ENCODE measurements around the gene NBAS.

DNA sequence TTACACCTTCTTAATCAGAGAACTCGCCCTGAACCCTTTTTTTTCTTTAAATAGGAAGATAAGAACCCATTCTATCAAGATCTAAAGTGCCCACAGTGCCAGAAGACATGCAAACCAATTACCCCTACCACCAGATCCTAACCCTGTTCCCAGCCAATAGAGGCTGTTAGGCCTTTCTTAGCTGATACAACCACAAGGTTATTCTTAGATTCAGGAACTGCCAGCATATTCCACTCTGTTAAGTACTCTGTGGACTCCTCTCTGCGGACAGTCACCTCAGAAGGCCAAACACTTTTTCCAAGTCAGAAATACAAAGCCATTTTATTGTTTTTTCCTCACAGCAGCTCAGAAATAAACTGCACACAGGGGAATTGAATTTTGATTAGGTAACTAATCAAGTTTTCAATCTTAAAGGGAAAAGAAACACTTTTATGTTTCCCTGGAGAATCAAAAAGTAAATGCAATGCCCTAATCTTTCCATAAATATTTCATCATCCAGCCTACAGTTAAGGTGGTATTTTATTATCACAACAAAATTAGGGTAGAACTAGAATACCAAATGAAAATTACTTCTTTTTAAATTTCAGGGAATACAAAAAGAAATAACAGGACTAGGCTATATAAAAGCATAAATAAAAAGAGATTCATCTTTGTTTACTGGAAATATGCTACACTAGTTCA lies 111.4 kb downstream of the NBAS start:
- no peak for TF ChIP-seq EZH2 (IDR thresholded peaks at IDR 0.05; ENCODE audit: borderline replicate concordance, low read length)
- TF ChIP-seq CTCF (IDR thresholded peaks at IDR 0.05; ENCODE audit: low read length), result no peak

All from OCI-LY1 (cell line).